IgD-negative memory B cell (primary cell): ENCODE results near the gene OR51V1. TPM values are rescaled to one million over a fixed set of nuclear protein-coding genes. Genes with fewer than 3 reads are reported as not detected.

Experiments used
- H3K27ac Mint-ChIP-seq, 3 donors: one replicate each; pipeline ENCODE4 v1.8.0; 2020 to 2022; ENCODE audit warnings: mild to moderate bottlenecking in 3 of 3, mixed read lengths in 3 of 3, moderate library complexity in 1 of 3
- H3K27me3 Mint-ChIP-seq: one replicate; pipeline ENCODE4 v1.8.0; 2021; ENCODE audit warnings: mixed read lengths
- H3K36me3 Mint-ChIP-seq: one replicate; pipeline ENCODE4 v1.8.0; 2020; ENCODE audit warnings: mild to moderate bottlenecking, mixed read lengths
- H3K4me1 Mint-ChIP-seq, 3 donors: one replicate each; pipeline ENCODE4 v1.8.0; 2020 to 2022; ENCODE audit warnings: mixed read lengths in 3 of 3, mild to moderate bottlenecking in 1 of 3
- H3K4me3 Mint-ChIP-seq, 4 donors: one replicate each; pipeline ENCODE4 v1.8.0; 2020 to 2022; ENCODE audit warnings: mild to moderate bottlenecking in 4 of 4, mixed read lengths in 4 of 4, moderate library complexity in 3 of 4
- H3K9me3 Mint-ChIP-seq, 3 donors: one replicate each; pipeline ENCODE4 v1.8.0; 2020 to 2021; ENCODE audit warnings: mixed read lengths in 3 of 3, mild to moderate bottlenecking in 1 of 3
- polyA plus RNA-seq: library from polyadenylated mRNA; unstranded; fragments of 300-500 nt; fragmentation: Illumina TruSeq; gene quantifications from one replicate; pipeline ENCODE4 v1.2.3, GENCODE V29; 2021

OR51V1 gene
- polyA plus RNA-seq, 1 donor from 2014 or later, result not detected

DNA sequence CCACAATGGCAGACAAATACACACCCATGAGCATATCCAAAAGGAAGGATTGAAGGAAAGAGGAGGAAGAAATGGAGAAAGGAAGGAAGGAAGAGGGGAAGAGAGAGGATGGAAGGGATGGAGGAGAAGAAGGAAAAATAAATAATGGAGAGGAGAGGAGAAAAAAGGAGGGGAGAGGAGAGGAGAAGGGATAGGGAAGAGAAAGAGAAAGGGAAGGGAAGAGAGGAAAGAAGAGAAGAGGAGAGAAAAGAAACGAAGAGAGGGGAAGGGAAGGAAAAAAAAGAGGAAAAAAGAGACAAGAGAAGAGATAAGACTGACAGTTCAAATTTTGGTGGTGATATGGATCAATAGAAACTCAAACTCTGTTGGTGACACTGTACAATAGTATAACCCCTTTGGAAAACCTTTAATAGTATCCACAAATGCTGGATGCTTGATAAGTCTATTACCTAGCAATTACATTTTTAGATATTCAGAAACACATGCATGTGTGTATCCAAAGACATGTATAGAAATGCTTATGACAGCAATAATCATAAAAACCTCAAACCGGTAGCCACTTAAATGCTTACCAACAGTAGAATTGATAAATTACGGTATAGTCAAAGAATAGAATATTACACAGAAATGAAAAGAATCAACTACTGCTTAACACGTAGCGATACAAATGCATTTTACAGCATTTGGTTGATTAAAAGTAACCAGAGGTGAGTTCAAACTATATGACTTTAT is 35.0 kb upstream of the OR51V1 start:
- no peaks in the 10 kb centered on the region for H3K36me3 Mint-ChIP-seq
- H3K9me3 Mint-ChIP-seq, result no peaks in the 10 kb centered on the region
- H3K27ac Mint-ChIP-seq, result no peak overlapping the region
- peaks cover 3% of the 10 kb centered on the region for H3K27me3 Mint-ChIP-seq
- H3K4me1 Mint-ChIP-seq, result peaks cover 0 to 4% (median 0%) of the 10 kb centered on the region in 3 donors
- no peak overlapping the region for H3K4me3 Mint-ChIP-seq

DNA sequence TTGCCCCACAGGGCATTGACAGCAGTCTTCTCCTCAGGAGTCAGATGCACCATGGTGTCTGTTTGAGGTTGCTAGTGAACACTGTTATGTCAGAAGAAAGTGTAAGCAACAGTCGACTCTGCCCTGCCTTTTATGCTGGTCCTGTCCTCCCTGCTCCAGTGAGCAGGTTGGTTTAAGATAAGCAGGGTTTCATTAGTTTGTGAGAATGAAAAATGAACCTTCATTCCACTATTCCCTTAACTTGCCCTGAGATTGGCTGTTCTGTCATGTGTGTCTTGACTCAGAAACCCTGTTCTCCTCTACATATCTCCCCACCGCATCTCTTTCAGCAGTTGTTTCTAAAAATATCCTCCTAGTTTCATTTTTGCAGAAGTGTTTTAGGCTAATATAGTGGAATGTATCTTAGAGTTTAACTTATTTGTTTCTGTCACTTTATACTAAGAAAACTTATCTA is 33.9 kb upstream of the OR51V1 start, which contains the start of gene HBD:
Gene HBD (minus strand): TSS at position 103 of the 454 bp plus-strand sequence. CDS start 50 bp downstream, at position 53.
- peaks cover 0 to 4% (median 0%) of the 10 kb centered on the region in 3 donors for H3K4me1 Mint-ChIP-seq
- no peak within 1 kb of the TSS for H3K4me3 Mint-ChIP-seq
- no peak within 1 kb of the TSS for H3K27ac Mint-ChIP-seq
- no peaks in the 10 kb centered on the region for H3K9me3 Mint-ChIP-seq
- H3K36me3 Mint-ChIP-seq, result no peaks in the 10 kb centered on the region
- peaks cover 3% of the 10 kb centered on the region for H3K27me3 Mint-ChIP-seq

DNA sequence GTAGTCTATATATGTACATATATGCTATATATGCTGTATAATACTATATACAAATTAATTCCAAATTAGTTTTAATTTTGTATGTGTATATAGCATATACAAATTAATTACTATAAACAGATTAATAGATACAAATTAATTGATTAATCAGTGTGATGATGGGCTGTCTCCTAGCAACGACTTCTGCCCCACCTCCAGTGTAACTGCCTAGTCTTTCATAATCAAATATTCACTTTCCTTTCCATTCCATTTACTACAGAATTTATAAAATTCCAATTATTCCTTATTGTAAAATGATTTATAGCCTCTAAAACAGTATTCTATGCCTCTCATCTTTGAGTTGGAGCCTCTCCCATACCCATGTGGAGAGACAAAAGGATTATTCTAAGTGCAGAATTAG is 32.8 kb upstream of the OR51V1 start:
- H3K4me1 Mint-ChIP-seq, result peaks cover 0 to 4% (median 0%) of the 10 kb centered on the region in 3 donors
- H3K27ac Mint-ChIP-seq, result no peak overlapping the region
- peaks cover 3% of the 10 kb centered on the region for H3K27me3 Mint-ChIP-seq
- H3K9me3 Mint-ChIP-seq, result no peaks in the 10 kb centered on the region
- H3K36me3 Mint-ChIP-seq, result no peaks in the 10 kb centered on the region
- H3K4me3 Mint-ChIP-seq, result no peak overlapping the region

DNA sequence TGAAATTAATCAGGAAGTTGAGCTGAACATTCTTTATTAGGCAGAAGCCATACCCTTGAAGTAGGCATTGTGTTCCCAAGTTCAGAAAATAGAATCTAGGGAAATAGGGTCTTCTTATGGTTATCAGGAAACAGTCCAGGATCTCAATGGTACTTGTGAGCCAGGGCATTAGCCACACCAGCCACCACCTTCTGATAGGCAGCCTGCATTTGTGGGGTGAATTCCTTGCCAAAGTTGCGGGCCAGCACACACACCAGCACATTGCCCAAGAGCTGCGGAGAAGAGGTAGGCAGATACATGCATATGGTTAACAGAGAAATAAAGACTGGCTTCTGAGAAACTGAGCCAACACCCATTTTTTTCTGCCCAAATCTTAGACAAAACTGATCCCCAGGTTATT is 32.3 kb upstream of the OR51V1 start:
- H3K27ac Mint-ChIP-seq, result no peak overlapping the region
- no peak overlapping the region for H3K4me3 Mint-ChIP-seq
- H3K9me3 Mint-ChIP-seq, result no peaks in the 10 kb centered on the region
- H3K4me1 Mint-ChIP-seq, result peaks cover 0 to 4% (median 0%) of the 10 kb centered on the region in 3 donors
- peaks cover 3% of the 10 kb centered on the region for H3K27me3 Mint-ChIP-seq
- H3K36me3 Mint-ChIP-seq, result no peaks in the 10 kb centered on the region

DNA sequence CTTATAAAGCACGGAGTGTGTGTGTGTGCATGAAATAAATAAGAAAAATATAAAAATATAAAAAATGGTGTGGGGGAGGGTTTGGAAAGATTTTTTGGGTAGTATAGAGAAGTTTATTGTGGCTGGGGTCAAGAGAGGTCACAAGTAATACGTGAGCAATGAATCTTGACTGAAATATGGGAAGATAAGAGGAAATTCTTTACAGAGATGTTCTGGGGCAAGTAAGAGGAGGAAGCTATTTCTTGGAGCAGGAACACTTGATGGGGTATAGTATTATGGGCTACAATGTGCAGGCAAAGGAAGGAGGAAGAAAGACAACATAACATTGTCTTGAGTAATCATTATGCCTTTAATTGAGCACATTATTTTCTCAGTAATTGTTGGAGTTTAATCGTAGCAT is 31.7 kb upstream of the OR51V1 start:
- no peaks in the 10 kb centered on the region for H3K36me3 Mint-ChIP-seq
- no peak overlapping the region for H3K4me3 Mint-ChIP-seq
- peaks cover 3% of the 10 kb centered on the region for H3K27me3 Mint-ChIP-seq
- H3K27ac Mint-ChIP-seq, result no peak overlapping the region
- H3K9me3 Mint-ChIP-seq, result no peaks in the 10 kb centered on the region
- H3K4me1 Mint-ChIP-seq, result peaks cover 0 to 4% (median 0%) of the 10 kb centered on the region in 3 donors

DNA sequence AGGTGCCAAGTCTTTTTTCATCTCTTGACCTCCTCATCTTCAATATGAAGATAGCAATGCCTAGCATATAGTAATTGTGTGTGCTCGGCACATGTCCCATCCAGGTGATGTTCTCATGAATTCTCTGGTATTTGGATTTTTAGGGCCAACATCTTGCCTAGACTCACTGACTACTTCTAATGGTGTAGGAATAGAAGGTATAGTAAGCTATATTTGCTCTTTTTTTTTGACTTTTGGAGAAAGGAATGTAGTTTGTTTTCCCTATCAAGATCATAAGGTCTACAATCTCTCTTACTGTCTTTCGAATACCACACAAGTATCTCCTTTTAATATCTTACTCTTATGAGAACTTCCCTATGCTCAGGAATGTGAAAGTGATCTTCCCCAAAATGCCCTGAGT is 30.6 kb upstream of the OR51V1 start:
- H3K4me1 Mint-ChIP-seq, result peaks cover 0 to 4% (median 0%) of the 10 kb centered on the region in 3 donors
- H3K27me3 Mint-ChIP-seq, result peaks cover 2% of the 10 kb centered on the region
- no peaks in the 10 kb centered on the region for H3K9me3 Mint-ChIP-seq
- H3K36me3 Mint-ChIP-seq, result no peaks in the 10 kb centered on the region
- H3K27ac Mint-ChIP-seq, result no peak overlapping the region
- no peak overlapping the region for H3K4me3 Mint-ChIP-seq

DNA sequence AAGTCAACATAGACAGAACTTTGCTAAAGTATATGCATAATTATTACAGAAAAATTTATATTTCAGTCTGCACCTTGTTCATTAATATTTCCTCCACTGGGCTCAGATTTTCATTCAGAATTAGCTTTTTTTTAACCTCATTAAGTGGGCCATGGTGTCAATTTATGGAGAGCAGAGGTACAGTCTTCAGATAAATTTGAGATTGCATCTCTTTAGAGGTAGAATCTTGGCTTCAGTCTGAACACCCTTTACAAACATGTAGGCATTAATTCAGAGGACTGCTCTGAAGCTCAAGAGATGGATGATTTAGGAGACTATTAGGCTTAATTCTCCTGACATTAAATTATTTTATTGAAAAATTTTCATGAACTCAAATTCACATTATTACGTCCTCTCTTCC is 29.8 kb upstream of the OR51V1 start:
- Mint-ChIP-seq H3K4me1 (peaks cover 0 to 4% (median 0%) of the 10 kb centered on the region in 3 donors), H3K27me3 (peaks cover 2% of the 10 kb centered on the region), H3K9me3 (no peaks in the 10 kb centered on the region), H3K36me3 (no peaks in the 10 kb centered on the region), H3K4me3 (no peak overlapping the region), H3K27ac (no peak overlapping the region)

DNA sequence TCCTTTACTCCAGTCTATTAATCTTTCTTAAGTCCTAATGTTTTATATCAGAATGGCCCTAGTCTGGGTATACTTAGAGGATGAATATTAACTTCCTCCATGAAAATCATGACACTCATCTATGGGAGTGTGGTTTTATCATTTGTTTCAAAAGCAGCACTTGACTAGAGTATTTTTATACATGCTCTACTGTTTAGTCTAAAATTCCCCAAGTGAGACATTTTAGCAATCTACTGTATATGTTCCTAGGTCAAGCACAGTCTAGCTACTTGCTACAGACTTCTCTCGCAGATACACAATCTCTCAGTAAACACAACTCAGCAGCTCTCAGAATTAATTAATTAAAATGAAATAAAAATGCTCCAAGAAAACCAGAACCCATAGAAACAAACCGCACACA is 29.3 kb upstream of the OR51V1 start:
- no peak overlapping the region for H3K27ac Mint-ChIP-seq
- H3K9me3 Mint-ChIP-seq, result no peaks in the 10 kb centered on the region
- no peaks in the 10 kb centered on the region for H3K36me3 Mint-ChIP-seq
- peaks cover 2% of the 10 kb centered on the region for H3K27me3 Mint-ChIP-seq
- no peak overlapping the region for H3K4me3 Mint-ChIP-seq
- H3K4me1 Mint-ChIP-seq, result peaks cover 0 to 4% (median 0%) of the 10 kb centered on the region in 3 donors

DNA sequence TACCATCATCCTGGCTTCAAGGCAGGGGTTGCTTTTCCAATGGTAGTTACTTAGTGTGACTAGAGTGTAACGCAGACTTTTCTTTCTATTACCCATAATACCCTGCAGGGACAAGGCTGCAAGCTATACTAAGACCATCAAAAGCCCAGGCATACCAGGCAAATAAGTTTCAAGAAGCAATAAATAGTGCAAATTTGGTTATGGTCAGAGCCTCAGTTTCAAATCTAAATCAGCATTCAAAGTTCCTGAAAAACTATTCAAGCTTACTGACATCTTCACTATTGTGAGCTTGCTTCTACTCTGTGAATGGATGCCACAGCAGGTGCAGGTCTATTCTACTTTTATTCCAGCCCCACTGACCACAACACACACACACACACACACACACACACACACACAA is 28.9 kb upstream of the OR51V1 start:
- H3K36me3 Mint-ChIP-seq, result no peaks in the 10 kb centered on the region
- no peaks in the 10 kb centered on the region for H3K27me3 Mint-ChIP-seq
- no peak overlapping the region for H3K27ac Mint-ChIP-seq
- no peak overlapping the region for H3K4me3 Mint-ChIP-seq
- peaks cover 0 to under 1% (median 0%) of the 10 kb centered on the region in 3 donors for H3K4me1 Mint-ChIP-seq
- H3K9me3 Mint-ChIP-seq, result no peaks in the 10 kb centered on the region

DNA sequence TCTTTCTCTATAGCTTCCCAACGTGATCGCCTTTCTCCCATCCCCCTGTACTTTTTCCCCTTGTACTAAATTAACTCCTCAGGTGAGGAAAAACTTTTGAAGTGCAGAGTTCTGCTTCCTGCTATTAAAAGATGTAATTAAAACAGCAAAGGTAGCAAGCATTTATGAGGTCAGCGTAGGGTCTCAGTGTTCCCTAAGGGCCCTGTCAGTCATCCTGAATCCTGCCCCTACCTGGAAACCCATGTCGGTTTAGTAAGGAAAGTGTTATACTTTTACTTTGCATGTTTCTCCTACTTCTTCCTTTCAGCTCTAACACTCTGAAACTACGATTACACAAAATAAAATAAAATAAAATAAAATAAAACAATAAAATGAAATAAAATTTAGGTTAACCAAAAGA is 27.6 kb upstream of the OR51V1 start:
- Mint-ChIP-seq H3K27ac (no peak overlapping the region), H3K4me1 (no peaks in the 10 kb centered on the region), H3K4me3 (no peak overlapping the region), H3K36me3 (no peaks in the 10 kb centered on the region), H3K9me3 (no peaks in the 10 kb centered on the region), H3K27me3 (peaks cover 2% of the 10 kb centered on the region)

DNA sequence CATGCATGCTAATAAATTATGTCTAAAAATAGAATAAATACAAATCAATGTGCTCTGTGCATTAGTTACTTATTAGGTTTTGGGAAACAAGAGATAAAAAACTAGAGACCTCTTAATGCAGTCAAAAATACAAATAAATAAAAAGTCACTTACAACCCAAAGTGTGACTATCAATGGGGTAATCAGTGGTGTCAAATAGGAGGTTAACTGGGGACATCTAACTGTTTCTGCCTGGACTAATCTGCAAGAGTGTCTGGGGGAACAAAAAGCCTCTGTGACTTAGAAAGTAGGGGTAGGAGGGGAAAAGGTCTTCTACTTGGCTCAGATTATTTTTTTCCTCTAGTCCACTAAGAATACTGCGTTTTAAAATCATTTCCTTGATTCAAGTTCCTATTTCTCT is 27.2 kb upstream of the OR51V1 start:
- H3K9me3 Mint-ChIP-seq, result no peaks in the 10 kb centered on the region
- no peak overlapping the region for H3K4me3 Mint-ChIP-seq
- H3K4me1 Mint-ChIP-seq, result no peaks in the 10 kb centered on the region
- no peaks in the 10 kb centered on the region for H3K36me3 Mint-ChIP-seq
- H3K27ac Mint-ChIP-seq, result no peak overlapping the region
- peaks cover 2% of the 10 kb centered on the region for H3K27me3 Mint-ChIP-seq

DNA sequence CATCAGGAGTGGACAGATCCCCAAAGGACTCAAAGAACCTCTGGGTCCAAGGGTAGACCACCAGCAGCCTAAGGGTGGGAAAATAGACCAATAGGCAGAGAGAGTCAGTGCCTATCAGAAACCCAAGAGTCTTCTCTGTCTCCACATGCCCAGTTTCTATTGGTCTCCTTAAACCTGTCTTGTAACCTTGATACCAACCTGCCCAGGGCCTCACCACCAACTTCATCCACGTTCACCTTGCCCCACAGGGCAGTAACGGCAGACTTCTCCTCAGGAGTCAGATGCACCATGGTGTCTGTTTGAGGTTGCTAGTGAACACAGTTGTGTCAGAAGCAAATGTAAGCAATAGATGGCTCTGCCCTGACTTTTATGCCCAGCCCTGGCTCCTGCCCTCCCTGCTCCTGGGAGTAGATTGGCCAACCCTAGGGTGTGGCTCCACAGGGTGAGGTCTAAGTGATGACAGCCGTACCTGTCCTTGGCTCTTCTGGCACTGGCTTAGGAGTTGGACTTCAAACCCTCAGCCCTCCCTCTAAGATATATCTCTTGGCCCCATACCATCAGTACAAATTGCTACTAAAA is 26.3 kb upstream of the OR51V1 start, which contains the start of gene HBB:
Gene HBB (minus strand): TSS at position 340 of the 579 bp plus-strand sequence. CDS start 50 bp downstream, at position 290.
- Mint-ChIP-seq H3K9me3 (no peaks in the 10 kb centered on the region), H3K27me3 (peaks cover 2% of the 10 kb centered on the region), H3K36me3 (no peaks in the 10 kb centered on the region), H3K4me3 (no peak within 1 kb of the TSS), H3K27ac (no peak within 1 kb of the TSS), H3K4me1 (no peaks in the 10 kb centered on the region)

DNA sequence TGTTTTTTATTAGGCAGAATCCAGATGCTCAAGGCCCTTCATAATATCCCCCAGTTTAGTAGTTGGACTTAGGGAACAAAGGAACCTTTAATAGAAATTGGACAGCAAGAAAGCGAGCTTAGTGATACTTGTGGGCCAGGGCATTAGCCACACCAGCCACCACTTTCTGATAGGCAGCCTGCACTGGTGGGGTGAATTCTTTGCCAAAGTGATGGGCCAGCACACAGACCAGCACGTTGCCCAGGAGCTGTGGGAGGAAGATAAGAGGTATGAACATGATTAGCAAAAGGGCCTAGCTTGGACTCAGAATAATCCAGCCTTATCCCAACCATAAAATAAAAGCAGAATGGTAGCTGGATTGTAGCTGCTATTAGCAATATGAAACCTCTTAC is 25.0 kb upstream of the OR51V1 start:
- no peaks in the 10 kb centered on the region for H3K9me3 Mint-ChIP-seq
- H3K27me3 Mint-ChIP-seq, result peaks cover 2% of the 10 kb centered on the region
- H3K4me1 Mint-ChIP-seq, result no peaks in the 10 kb centered on the region

DNA sequence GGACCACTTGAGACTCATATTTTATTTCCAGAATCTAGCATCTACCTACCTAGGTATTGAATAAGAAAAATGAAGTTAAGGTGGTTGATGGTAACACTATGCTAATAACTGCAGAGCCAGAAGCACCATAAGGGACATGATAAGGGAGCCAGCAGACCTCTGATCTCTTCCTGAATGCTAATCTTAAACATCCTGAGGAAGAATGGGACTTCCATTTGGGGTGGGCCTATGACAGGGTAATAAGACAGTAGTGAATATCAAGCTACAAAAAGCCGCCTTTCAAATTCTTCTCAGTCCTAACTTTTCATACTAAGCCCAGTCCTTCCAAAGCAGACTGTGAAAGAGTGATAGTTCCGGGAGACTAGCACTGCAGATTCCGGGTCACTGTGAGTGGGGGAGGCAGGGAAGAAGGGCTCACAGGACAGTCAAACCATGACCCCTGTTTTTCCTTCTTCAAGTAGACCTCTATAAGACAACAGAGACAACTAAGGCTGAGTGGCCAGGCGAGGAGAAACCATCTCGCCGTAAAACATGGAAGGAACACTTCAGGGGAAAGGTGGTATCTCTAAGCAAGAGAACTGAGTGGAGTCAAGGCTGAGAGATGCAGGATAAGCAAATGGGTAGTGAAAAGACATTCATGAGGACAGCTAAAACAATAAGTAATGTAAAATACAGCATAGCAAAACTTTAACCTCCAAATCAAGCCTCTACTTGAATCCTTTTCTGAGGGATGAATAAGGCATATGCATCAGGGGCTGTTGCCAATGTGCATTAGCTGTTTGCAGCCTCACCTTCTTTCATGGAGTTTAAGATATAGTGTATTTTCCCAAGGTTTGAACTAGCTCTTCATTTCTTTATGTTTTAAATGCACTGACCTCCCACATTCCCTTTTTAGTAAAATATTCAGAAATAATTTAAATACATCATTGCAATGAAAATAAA is 24.3 kb upstream of the OR51V1 start:
- Mint-ChIP-seq H3K27me3 (peaks cover 2% of the 10 kb centered on the region), H3K36me3 (no peaks in the 10 kb centered on the region), H3K9me3 (no peaks in the 10 kb centered on the region), H3K4me3 (no peak overlapping the region), H3K27ac (no peak overlapping the region), H3K4me1 (no peaks in the 10 kb centered on the region)

More for the DNA sequence above, 25.0 kb upstream of the OR51V1 start:
- Mint-ChIP-seq H3K36me3 (no peaks in the 10 kb centered on the region), H3K27ac (no peak overlapping the region), H3K4me3 (no peak overlapping the region)

DNA sequence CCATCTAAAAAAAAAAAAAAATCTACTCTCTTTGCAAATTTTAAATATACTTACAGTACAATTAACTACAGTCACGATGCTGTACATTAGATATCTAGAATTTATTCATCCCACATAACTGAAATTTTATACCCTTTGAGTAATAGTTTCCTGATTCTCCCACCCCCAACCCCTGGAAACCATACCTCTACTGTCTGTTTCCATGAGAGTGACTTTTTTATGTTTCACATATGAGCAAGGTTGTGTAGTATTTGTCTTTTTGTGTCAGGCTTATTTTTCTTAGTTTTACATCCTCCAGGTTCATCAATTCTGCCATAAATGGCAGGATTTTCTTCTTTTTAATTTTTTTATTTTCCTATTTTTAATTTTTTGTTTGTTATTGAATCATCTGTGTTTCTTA is 23.2 kb upstream of the OR51V1 start:
- H3K4me3 Mint-ChIP-seq, result no peak overlapping the region
- no peaks in the 10 kb centered on the region for H3K9me3 Mint-ChIP-seq
- no peaks in the 10 kb centered on the region for H3K4me1 Mint-ChIP-seq
- no peaks in the 10 kb centered on the region for H3K36me3 Mint-ChIP-seq
- no peak overlapping the region for H3K27ac Mint-ChIP-seq
- H3K27me3 Mint-ChIP-seq, result peaks cover 2% of the 10 kb centered on the region
